GM12878 (cell line): Measurements from ENCODE around the gene MT4. TPM values are rescaled to one million over a fixed set of nuclear protein-coding genes. Genes with fewer than 3 reads are reported as not detected.
A peak's percentile ranks its signal among the peaks of the same experiment; 100 is the strongest.

Experiments used
- ATAC-seq: fragments of 200-7000 bp; cut with Tn5 transposase; 3 replicates; pipeline ENCODE4 v1.9.1; 2020; ENCODE audit warnings: mild to moderate bottlenecking, moderate library complexity
- BruUV-seq: library from RNA; stranded (reverse); fragments of 400-500 nt; replicated peaks from 2 replicates; lab custom pipeline; 2021; lab: Mats Ljungman, UMichigan
- CTCF ChIA-PET: fragments of 300-600 bp; sonication (Branson Sonifier 250); formaldehyde crosslinking; extraction: SDS; loops from one replicate; lab custom pipeline; 2021; ENCODE audit warnings: inconsistent platforms; lab: Yijun Ruan, JAX
- POLR2A ChIA-PET: fragments of 350-600 bp; formaldehyde crosslinking; extraction: SDS; loops from one replicate; lab custom pipeline; 2021; ENCODE audit warnings: inconsistent platforms; lab: Charles Lee
- RAD21 ChIA-PET: fragments of 300-600 bp; sonication (Branson Sonifier 250); formaldehyde crosslinking; loops from one replicate; lab custom pipeline; 2023; ENCODE audit warnings: antibody characterized with exemption; ENCODE audit not compliant: unreplicated experiment; lab: Charles Lee
- SMC1A ChIA-PET: fragments of 300-600 bp; sonication (Branson Sonifier 250); formaldehyde crosslinking; loops from one replicate; lab custom pipeline; 2023; ENCODE audit not compliant: unreplicated experiment, uncharacterized antibody; lab: Charles Lee
- DNase-seq: peaks from one replicate; pipeline ENCODE4 v3.0.0-alpha.2; 2011; ENCODE audit warnings: low read depth, low spot score
- FAIRE-seq: peaks from 3 replicates; lab custom pipeline; 2011; peaks lifted over from hg19 to GRCh38; lab: Jason Lieb, UNC
- H2AFZ ChIP-seq: 2 replicates; pipeline ENCODE4 v1.6.0; 2011; ENCODE audit warnings: low read depth, low read length, control low read depth; ENCODE audit not compliant: control insufficient read depth
- H3K27ac ChIP-seq: 2 replicates; pipeline ENCODE4 v1.5.1; 2011; ENCODE audit warnings: control low read depth; ENCODE audit not compliant: control insufficient read depth, insufficient read depth
- H3K27me3 ChIP-seq, 2 experiments: replicated peaks in 1 of 2; 2 replicates each; pipeline versions ENCODE4 v1.6.0 to v1.6.1; 2011; ENCODE audit warnings: low read length in 1 of 2; ENCODE audit not compliant: control insufficient read depth in 2 of 2, insufficient read depth in 2 of 2
- H3K36me3 ChIP-seq, 2 experiments: 2 replicates each; pipeline ENCODE4 v1.5.1; 2011; ENCODE audit warnings: low read length in 1 of 2; ENCODE audit not compliant: control insufficient read depth in 2 of 2, insufficient read depth in 2 of 2
- H3K4me1 ChIP-seq: 2 replicates; pipeline ENCODE4 v1.6.1; 2011; ENCODE audit warnings: mild to moderate bottlenecking, low read length, moderate library complexity, mixed read lengths; ENCODE audit not compliant: control insufficient read depth, insufficient read depth
- H3K4me2 ChIP-seq: 2 replicates; pipeline ENCODE4 v1.6.0; 2011; ENCODE audit warnings: control low read depth; ENCODE audit not compliant: control insufficient read depth, insufficient read depth
- H3K4me3 ChIP-seq: fragments of 200-600 bp; sonication (generic); 2 replicates; pipeline ENCODE4 v1.5.1; 2016
- H3K79me2 ChIP-seq: 2 replicates; pipeline ENCODE4 v1.6.0; 2011; ENCODE audit warnings: low read length; ENCODE audit not compliant: control insufficient read depth, insufficient read depth
- H3K9ac ChIP-seq: 2 replicates; pipeline ENCODE4 v1.8.0; 2011; ENCODE audit warnings: low read length, control low read depth, mixed read lengths; ENCODE audit not compliant: control insufficient read depth, insufficient read depth
- H3K9me3 ChIP-seq: replicated peaks from 3 replicates; pipeline ENCODE4 v1.5.1; 2011; ENCODE audit warnings: mild to moderate bottlenecking, low read length; ENCODE audit not compliant: control insufficient read depth, insufficient read depth
- H4K20me1 ChIP-seq: 2 replicates; pipeline ENCODE4 v1.6.0; 2011; ENCODE audit not compliant: control insufficient read depth, insufficient read depth
- BACH1 ChIP-seq: fragments of 450-650 bp; IDR thresholded peaks from 2 replicates; pipeline ENCODE4 v1.6.1; 2017; ENCODE audit warnings: mild to moderate bottlenecking, borderline replicate concordance
- BHLHE40 ChIP-seq, 2 experiments: fragments of 450-650 bp in 1 of 2; IDR thresholded peaks; 2 replicates each; pipeline ENCODE4 v1.6.1; 2011 to 2017; ENCODE audit warnings: low read depth in 2 of 2, borderline replicate concordance in 1 of 2, improper control_type of control experiment in 1 of 2, low read length in 1 of 2, mild to moderate bottlenecking in 1 of 2
- CEBPZ ChIP-seq: fragments of 150-350 bp; IDR thresholded peaks from 2 replicates; pipeline ENCODE4 v1.6.1; 2016; ENCODE audit warnings: low read depth, low read length
- DPF2 ChIP-seq: fragments of 450-650 bp; IDR thresholded peaks from 2 replicates; pipeline ENCODE4 v1.6.1; 2017; ENCODE audit warnings: mild to moderate bottlenecking
- EED ChIP-seq: sonication (generic); IDR thresholded peaks from 2 replicates; pipeline ENCODE4 v1.6.1; 2016; ENCODE audit warnings: antibody characterized with exemption, low read depth
- FOXK2 ChIP-seq: fragments of 450-650 bp; IDR thresholded peaks from 2 replicates; pipeline ENCODE4 v1.6.1; 2017; ENCODE audit warnings: mild to moderate bottlenecking, moderate library complexity
- FOXM1 ChIP-seq: IDR thresholded peaks from 2 replicates; pipeline ENCODE4 v1.6.1; 2012; ENCODE audit warnings: low read depth, mild to moderate bottlenecking, inconsistent platforms, low read length, moderate library complexity
- MEF2B ChIP-seq: fragments of 450-650 bp; IDR thresholded peaks from 2 replicates; pipeline ENCODE4 v1.6.1; 2018; ENCODE audit warnings: mild to moderate bottlenecking, moderate library complexity; ENCODE audit not compliant: partially characterized antibody, poor library complexity, severe bottlenecking
- MXI1 ChIP-seq: fragments of 150-350 bp; IDR thresholded peaks from 2 replicates; pipeline ENCODE4 v1.6.1; 2011; ENCODE audit warnings: low read depth, mild to moderate bottlenecking, inconsistent platforms, low read length, improper control_type of control experiment
- RAD51 ChIP-seq: fragments of 450-650 bp; IDR thresholded peaks from 2 replicates; pipeline ENCODE4 v1.6.1; 2016; ENCODE audit warnings: moderate library complexity, mild to moderate bottlenecking, inconsistent platforms
- SMAD1 ChIP-seq: fragments of 450-650 bp; IDR thresholded peaks from 2 replicates; pipeline ENCODE4 v1.6.1; 2018; ENCODE audit warnings: mild to moderate bottlenecking, low read depth; ENCODE audit not compliant: partially characterized antibody
- WGBS: methylation state at CpG from one replicate; pipeline ENCODE4 v1.1.6; 2016; ENCODE audit warnings: low lambda C conversion rate; ENCODE audit not compliant: insufficient replicate concordance, insufficient coverage; ENCODE audit errors: missing lambda C conversion rate; 5-methylcytosine and 5-hydroxymethylcytosine counted together
- in situ Hi-C: fragments of 300-500 bp; cut with MboI; formaldehyde crosslinking; loops from 9 replicates; pipeline ENCODE4 v1.14.3; 2018; ENCODE audit warnings: mixed read lengths
- intact Hi-C: fragments of 100-400 bp; cut with micrococcal nuclease; formaldehyde crosslinking; loops from one replicate; pipeline ENCODE4 v1.14.2; 2022; ENCODE audit not compliant: unreplicated experiment
- polyA plus RNA-seq, 11 experiments: library from polyadenylated mRNA; depleted of rRNA in 4 of 11; unstranded in 6 of 11; stranded (reverse) in 5 of 11; fragments of >200 nt; fragmentation: Nextera tagmentation in 4 of 11; fragmentation: Illumina TruSeq in 1 of 11; extraction: Ambion mirVana in 4 of 11; extraction: Trizol in 1 of 11; gene quantifications; 1 replicate in 1 of 11; 2 replicates in 10 of 11; pipeline versions ENCODE4 v1.2.1 to v1.2.3, GENCODE V29; 2011 to 2016; ENCODE audit warnings: inconsistent platforms in 2 of 11, missing spikeins in 2 of 11, low read depth in 1 of 11
- total RNA-seq, 4 experiments: library from RNA; depleted of rRNA in 3 of 4; stranded (reverse); fragments of >200 nt in 3 of 4; fragmentation: Illumina TruSeq in 1 of 4; extraction: Trizol in 1 of 4; gene quantifications; 2 replicates each; pipeline versions ENCODE4 v1.2.1 to v1.2.3, GENCODE V29; 2013 to 2021

MT4 gene
- total and polyA plus RNA-seq, 10 of the 15 experiments (the other 5 are each of a cell fraction or from before 2014, with no cell fraction given) = not detected

DNA sequence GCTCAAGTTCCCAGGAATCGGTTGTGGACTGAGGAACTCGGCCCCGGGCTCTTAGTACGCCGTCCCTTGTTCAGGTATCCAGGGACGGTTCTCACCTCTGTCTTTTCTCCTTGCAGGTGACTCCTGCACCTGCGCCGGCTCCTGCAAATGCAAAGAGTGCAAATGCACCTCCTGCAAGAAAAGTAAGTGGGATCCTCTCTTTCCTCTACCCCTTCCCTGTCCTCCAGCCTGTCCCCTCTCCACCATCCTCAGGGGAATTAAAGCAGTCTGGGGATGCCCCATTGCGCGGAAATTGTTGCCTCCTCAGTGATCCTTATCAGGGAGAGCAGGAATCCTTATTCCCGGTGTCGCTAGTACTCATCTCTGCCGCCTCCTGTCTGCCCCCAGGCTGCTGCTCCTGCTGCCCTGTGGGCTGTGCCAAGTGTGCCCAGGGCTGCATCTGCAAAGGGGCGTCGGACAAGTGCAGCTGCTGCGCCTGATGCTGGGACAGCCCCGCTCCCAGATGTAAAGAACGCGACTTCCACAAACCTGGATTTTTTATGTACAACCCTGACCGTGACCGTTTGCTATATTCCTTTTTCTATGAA, 44.1 kb downstream of the MT4 start:
- Histone ChIP-seq H3K9me3 (no peaks in the 10 kb centered on the region), H3K4me2 (peak overlapping the region; percentile 82), H3K36me3 (no peaks in the 10 kb centered on the region), H3K4me3 (peak overlapping the region; percentile 70), H4K20me1 (no peaks in the 10 kb centered on the region), H3K9ac (peak overlapping the region; percentile 21; the same call in 1 of the 2 replicates), H3K4me1 (peaks cover 25% of the 10 kb centered on the region), H2AFZ (no peak overlapping the region; the same call in 1 of the 2 replicates), H3K27me3 (no peaks in the 10 kb centered on the region; a peak in 1 of 4 replicates)
- in situ Hi-C loops = no loop called here
- ChIA-PET SMC1A (interaction anchor here (1.5 to 4.6 kb wide), 3 partner anchors 20 to 92 kb away, joined by 6 to 27 read pairs (median 9); no protein-coding TSS in a partner anchor), RAD21 (interaction anchor here (1.0 to 4.6 kb wide), 7 partner anchors 15 to 93 kb away, joined by 4 to 23 read pairs (median 5); partner anchors contain the start of gene MT1E), CTCF (interaction anchor here (0.6 to 10.0 kb wide), 7 partner anchors 8 to 93 kb away, joined by 3 to 77 read pairs (median 5); partner anchors contain the start of gene MT1E)
- under 1% methylated on average over 21 of the region's 21 CpGs for WGBS
- BruUV-seq = TSS peak; percentile 100
- FAIRE-seq = no peak
- intact Hi-C loops = loop anchor here (1.0 kb wide), 2 partner anchors 21 to 73 kb away; partner anchors contain the start of gene MT1X
- TF ChIP-seq MEF2B (peak; percentile 2), DPF2 (0 out of 2 replicates have a peak, but pooled peaks have one; percentile 36), EED (no peak)
- TF ChIP-seq, all 136 proteins: peak for 2
- ATAC-seq (peak; percentile 7; the same call in 2 of the 3 replicates), DNase-seq (no peak)
- POLR2A ChIA-PET = interaction anchor here (1.2 to 1.7 kb wide), 3 partner anchors 17 to 74 kb away, joined by 3 to 6 read pairs (median 3); partner anchors contain the start of genes MT1E and MT1X
- Histone ChIP-seq H3K79me2 (no peaks in the 10 kb centered on the region), H3K27ac (no peak overlapping the region)

- in situ Hi-C loops (no loop called here), intact Hi-C loops (loop anchor here (1.0 kb wide), 1 partner anchor 73 kb away; the partner anchor contains the start of gene MT1X)
- ChIA-PET SMC1A (interaction anchor here (1.0 to 4.6 kb wide), 4 partner anchors 9 to 92 kb away, joined by 3 to 27 read pairs (median 8); no protein-coding TSS in a partner anchor), POLR2A (interaction anchor here (1.2 to 1.7 kb wide), 4 partner anchors 16 to 73 kb away, joined by 3 to 6 read pairs (median 4); partner anchors contain the start of genes MT1E and MT1X), CTCF (interaction anchor here (1.0 to 10.0 kb wide), 5 partner anchors 9 to 92 kb away, joined by 4 to 77 read pairs (median 5); no protein-coding TSS in a partner anchor), RAD21 (interaction anchor here (1.3 to 4.6 kb wide), 6 partner anchors 15 to 91 kb away, joined by 3 to 23 read pairs (median 5); partner anchors contain the start of gene MT1E)
- Histone ChIP-seq H3K36me3 (no peaks in the 10 kb centered on the region), H3K4me1 (peaks cover 25% of the 10 kb centered on the region), H2AFZ (no peak overlapping the region), H3K4me2 (peak overlapping the region; percentile 82), H3K9ac (no peak overlapping the region), H3K27ac (peak overlapping the region; percentile 50; the same call in 1 of the 2 replicates), H3K9me3 (no peaks in the 10 kb centered on the region), H4K20me1 (no peaks in the 10 kb centered on the region), H3K4me3 (peak overlapping the region; percentile 70), H3K27me3 (no peaks in the 10 kb centered on the region; a peak in 1 of 4 replicates), H3K79me2 (no peaks in the 10 kb centered on the region)
- peak; percentile 66 for ATAC-seq
- peak; percentile 78 for FAIRE-seq
- no TSS peak for BruUV-seq
- peak; percentile 87 for DNase-seq
- WGBS = 2% methylated on average over 6 of the region's 6 CpGs
- peak; percentile 66 for TF ChIP-seq RAD51
- TF ChIP-seq BACH1 = peak; percentile 54; the same call in 1 of the 2 replicates
- no peak for TF ChIP-seq FOXK2
- TF ChIP-seq SMAD1 = peak; percentile 96
- TF ChIP-seq CEBPZ = no peak
- TF ChIP-seq BHLHE40 (IDR thresholded peaks at IDR 0.05; ENCODE audit: borderline replicate concordance in 1 of 2, low read depth in 2 of 2, low read length in 1 of 2) = 0 out of 4 replicates have a peak, but pooled peaks of 1 of the 2 experiments have one; percentile 42
- TF ChIP-seq MXI1 = 0 out of 2 replicates have a peak, but pooled peaks have one; percentile 50
- TF ChIP-seq FOXM1 = 0 out of 2 replicates have a peak, but pooled peaks have one; percentile 8
These were observed 44.6 kb downstream of the MT4 start for GRCh38 chr16:56609463-56609921.
